CMK (cell line): ENCODE results near the gene SEC11A.
"Not testable (repeated sequence)": the region's sequence is repeated elsewhere in the genome, so short reads cannot be mapped to it uniquely, and the experiment has no call there.

ENCODE experiments used
- DNase-seq: peaks from one replicate; pipeline ENCODE4 v3.0.0-alpha.2; 2010; ENCODE audit warnings: low read depth

The SEC11A gene

GRCh38 chr15:84641871-84642270 lies 74.1 kb downstream of the SEC11A start:
- DNase-seq = not testable (repeated sequence)

GRCh38 chr15:84638103-84638502 lies 77.8 kb downstream of the SEC11A start:
- DNase-seq = no peak

- no peak for DNase-seq
Measured at GRCh38 chr15:84634228-84634837, 81.6 kb downstream of the SEC11A start.

GRCh38 chr15:84633311-84634227 lies 82.4 kb downstream of the SEC11A start:
- DNase-seq = no peak

GRCh38 chr15:84631706-84632272 lies 84.2 kb downstream of the SEC11A start:
- DNase-seq = no peak

- no peak for DNase-seq
Measured at GRCh38 chr15:84629033-84629432, 86.9 kb downstream of the SEC11A start.

- DNase-seq = no peak
Measured at GRCh38 chr15:84625123-84625522, 90.8 kb downstream of the SEC11A start.

GRCh38 chr15:84624359-84624758 lies 91.6 kb downstream of the SEC11A start:
- no peak for DNase-seq

GRCh38 chr15:84621358-84621979 lies 94.5 kb downstream of the SEC11A start:
- DNase-seq = no peak

- DNase-seq = no peak
Measured at GRCh38 chr15:84620626-84621025, 95.3 kb downstream of the SEC11A start.
